LNCaP clone FGC (cell line): ENCODE results near the gene ABRAXAS1.
"Not testable (repeated sequence)": the region's sequence is repeated elsewhere in the genome, so short reads cannot be mapped to it uniquely, and the experiment has no call there.

ENCODE experiments used
- DNase-seq: peaks from one replicate; pipeline ENCODE4 v3.0.0-alpha.2; 2011; ENCODE audit warnings: low read depth
- H3K4me3 ChIP-seq: 2 replicates; pipeline ENCODE4 v1.5.1; 2011; ENCODE audit warnings: mild to moderate bottlenecking, low read depth, low read length, control low read depth
- TF ChIP-seq, protein P1 (sequence below): IDR thresholded peaks from 2 replicates; pipeline ENCODE4 v1.5.1; 2012; ENCODE audit warnings: mild to moderate bottlenecking; ENCODE audit not compliant: control insufficient read depth, insufficient read depth; ENCODE audit errors: extremely low read depth

The ABRAXAS1 gene

DNA sequence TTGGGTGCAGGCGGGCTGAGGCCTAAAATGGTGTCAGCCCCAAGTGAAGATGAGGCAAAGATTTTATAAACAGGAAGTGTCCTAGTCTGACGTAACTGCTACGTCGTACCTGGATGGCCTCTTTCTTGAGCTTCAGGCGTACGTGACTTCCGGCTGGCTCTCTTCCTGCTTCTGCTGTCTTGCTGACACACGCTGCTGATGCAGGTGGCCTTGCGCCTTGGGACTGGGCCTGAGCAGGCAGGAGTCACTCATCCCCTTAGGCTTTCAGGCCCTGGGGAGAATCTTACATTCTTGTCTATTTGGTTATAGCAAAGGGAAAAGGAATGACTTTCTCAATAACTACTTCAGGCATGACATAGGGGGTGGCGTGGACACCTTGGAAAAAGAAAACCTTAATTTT lies 20.1 kb upstream of the ABRAXAS1 start:
- TF ChIP-seq, protein P1, sequence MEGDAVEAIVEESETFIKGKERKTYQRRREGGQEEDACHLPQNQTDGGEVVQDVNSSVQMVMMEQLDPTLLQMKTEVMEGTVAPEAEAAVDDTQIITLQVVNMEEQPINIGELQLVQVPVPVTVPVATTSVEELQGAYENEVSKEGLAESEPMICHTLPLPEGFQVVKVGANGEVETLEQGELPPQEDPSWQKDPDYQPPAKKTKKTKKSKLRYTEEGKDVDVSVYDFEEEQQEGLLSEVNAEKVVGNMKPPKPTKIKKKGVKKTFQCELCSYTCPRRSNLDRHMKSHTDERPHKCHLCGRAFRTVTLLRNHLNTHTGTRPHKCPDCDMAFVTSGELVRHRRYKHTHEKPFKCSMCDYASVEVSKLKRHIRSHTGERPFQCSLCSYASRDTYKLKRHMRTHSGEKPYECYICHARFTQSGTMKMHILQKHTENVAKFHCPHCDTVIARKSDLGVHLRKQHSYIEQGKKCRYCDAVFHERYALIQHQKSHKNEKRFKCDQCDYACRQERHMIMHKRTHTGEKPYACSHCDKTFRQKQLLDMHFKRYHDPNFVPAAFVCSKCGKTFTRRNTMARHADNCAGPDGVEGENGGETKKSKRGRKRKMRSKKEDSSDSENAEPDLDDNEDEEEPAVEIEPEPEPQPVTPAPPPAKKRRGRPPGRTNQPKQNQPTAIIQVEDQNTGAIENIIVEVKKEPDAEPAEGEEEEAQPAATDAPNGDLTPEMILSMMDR, result no peak
- H3K4me3 ChIP-seq, result no peak overlapping the region
- DNase-seq, result no peak

DNA sequence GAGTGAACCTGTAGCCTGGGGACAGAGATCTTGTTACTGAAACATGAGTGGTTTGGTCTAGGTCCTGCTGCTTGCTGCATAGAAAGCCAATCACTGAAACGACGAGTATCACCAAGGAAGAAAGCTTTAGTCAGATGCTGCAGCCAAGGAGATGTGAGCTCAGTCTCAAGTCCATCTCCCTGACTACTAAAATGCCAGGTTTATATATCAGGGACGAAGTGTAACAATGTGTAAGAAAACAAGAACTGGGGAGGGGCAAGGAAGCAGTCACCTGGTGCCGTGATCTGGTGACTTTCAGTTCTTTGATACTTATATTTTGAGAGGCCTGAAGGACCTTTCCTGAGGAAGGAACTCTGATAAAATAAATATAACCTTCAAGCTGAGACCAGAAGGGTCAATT lies 19.6 kb upstream of the ABRAXAS1 start:
- TF ChIP-seq, protein P1, result no peak
- DNase-seq, result no peak
- no peak overlapping the region for H3K4me3 ChIP-seq

DNA sequence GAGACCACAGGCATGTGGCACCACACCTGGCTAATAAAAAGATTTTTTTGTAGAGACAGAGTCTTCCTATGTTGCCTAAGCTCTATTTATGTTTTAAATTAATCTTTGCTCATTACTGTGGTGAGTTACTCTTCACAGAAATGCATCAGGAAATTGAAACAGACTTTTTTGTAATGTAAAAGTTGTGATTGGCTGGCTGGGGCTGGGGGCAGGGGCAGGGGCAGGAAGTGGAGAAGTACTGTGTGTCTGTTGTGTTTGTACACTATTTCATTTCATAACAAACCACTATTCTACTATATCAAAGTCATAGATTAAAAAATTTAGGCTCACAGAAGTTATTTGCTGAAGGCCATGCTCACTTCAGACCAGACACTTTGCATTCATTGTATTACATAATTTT lies 19.1 kb upstream of the ABRAXAS1 start:
- TF ChIP-seq, protein P1, result no peak
- H3K4me3 ChIP-seq, result no peak overlapping the region
- no peak for DNase-seq

DNA sequence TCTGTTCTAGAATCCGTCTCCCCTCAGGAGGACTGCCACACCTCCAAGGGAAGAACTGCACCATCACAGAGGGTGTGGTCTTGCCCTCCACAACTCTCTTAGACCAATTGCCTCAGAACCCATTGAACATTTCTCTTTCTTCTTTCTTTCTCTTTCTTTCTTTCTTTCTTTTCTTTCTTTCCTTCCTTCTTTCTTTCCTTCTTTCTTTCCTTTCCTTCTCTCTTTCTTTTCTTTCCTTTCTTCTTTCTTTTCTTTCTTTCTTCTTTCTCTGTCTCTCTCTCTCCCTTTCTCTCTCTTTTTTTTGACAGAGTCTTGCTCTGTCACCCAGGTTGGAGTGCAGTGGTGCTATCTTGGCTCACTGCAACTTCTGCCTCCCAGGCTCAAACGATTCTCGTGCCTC lies 16.8 kb upstream of the ABRAXAS1 start:
- H3K4me3 ChIP-seq, DNase-seq: not testable (repeated sequence)

DNA sequence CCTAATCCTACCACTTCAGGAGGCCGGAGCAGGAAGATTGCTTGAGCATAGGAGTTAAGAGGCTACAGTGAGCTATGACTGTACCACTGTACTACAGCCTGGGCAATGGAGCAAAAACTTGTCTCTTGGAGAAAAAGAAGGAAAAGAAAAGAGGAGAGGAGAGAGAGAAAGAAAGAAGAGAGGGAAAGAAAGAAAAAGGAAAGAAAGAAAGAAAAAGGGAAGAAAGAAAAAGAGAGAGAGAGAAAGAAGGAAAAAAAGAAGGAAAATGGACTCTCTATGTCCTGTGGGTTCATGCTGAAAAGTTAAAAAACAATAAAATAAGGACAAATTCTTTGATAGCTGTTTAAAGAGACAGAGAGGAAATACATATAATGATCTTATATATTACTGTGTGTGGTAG lies 13.3 kb upstream of the ABRAXAS1 start:
- no peak overlapping the region for H3K4me3 ChIP-seq
- no peak for DNase-seq
- TF ChIP-seq, protein P1, result no peak

DNA sequence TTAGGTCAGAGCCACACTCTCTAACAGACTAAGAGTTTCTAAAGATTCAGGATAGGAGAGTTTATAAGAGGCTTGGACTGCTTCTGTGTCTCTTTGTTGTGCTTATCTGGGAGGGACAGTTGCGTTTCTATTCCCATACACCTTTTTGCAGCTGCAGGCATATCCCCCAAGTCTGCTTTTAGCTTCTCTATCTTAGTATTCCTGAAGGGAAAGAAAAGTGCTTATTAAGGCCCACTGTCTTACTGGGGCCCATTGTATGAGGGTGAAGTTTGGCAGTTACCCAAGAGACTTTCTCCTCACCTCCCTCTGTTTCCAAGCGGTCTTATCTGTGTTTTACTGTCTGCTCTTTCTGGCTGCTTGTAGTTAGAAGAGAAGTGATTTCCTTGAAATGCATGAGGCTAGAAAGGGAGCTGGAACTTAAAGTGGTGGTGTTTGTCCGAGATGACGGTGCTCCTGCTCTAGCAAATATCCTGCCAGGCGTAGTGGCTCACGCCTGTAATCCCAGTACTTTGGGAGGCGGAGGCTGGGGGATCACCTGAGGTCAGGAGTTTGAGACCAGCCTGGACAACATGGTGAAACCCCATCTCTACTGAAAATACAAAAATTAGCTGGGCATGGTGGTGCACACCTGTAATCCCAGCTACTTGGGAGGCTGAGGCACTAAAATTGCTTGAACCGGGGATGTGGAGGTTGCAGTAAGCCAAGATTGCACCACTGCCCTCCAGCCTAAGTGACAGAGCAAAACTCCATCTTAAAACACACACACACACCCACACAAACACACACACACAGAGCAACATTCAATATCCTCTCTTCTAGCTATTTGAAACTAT lies 11.4 kb upstream of the ABRAXAS1 start:
- not testable (repeated sequence) for H3K4me3 ChIP-seq, DNase-seq

DNA sequence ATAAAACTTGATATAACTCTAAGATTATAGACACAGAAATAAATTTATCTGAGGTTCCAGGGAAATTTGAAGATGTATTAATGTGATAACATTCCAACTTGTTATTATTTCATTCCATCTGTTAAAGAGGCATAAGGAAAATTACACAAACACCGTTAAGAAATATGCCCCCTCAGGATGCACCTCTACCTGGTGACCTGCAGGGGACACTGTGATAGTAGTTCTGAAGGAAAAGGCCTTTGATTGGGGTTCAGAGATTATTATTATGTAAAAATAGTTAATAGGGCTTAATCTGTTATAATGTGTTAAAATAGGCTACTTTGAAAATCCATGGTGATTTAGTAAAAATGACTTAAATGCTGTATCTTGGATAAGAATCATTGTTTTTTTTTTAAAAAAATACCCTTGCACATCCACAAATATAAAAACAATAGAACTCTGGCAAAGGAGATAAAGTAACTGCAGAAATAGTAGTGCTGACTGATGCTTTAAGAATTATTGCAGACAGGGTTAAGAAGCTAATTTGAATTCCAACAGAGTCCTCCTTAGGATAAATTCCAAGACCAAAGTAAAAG lies 6.1 kb upstream of the ABRAXAS1 start:
- DNase-seq, result no peak
- no peak overlapping the region for H3K4me3 ChIP-seq
- TF ChIP-seq, protein P1, result peak; percentile 74
